Myocyte (in vitro differentiated cells): ENCODE measurements around the gene ZPR1. TPM values are rescaled to one million over a fixed set of nuclear protein-coding genes. Genes with fewer than 3 reads are reported as not detected.
A peak's percentile ranks its signal among the peaks of the same experiment; 100 is the strongest.

ENCODE experiments used
- DNase-seq: peaks from one replicate; pipeline ENCODE4 v3.0.0-alpha.2; 2012; ENCODE audit warnings: low read depth
- total RNA-seq: library from RNA; depleted of rRNA; stranded (reverse); fragments of >200 nt; gene quantifications from 2 replicates; pipeline ENCODE4 v1.2.3, GENCODE V29; 2014

The ZPR1 gene
- total RNA-seq, 1 donor from 2014 or later = 83.5 TPM

DNA sequence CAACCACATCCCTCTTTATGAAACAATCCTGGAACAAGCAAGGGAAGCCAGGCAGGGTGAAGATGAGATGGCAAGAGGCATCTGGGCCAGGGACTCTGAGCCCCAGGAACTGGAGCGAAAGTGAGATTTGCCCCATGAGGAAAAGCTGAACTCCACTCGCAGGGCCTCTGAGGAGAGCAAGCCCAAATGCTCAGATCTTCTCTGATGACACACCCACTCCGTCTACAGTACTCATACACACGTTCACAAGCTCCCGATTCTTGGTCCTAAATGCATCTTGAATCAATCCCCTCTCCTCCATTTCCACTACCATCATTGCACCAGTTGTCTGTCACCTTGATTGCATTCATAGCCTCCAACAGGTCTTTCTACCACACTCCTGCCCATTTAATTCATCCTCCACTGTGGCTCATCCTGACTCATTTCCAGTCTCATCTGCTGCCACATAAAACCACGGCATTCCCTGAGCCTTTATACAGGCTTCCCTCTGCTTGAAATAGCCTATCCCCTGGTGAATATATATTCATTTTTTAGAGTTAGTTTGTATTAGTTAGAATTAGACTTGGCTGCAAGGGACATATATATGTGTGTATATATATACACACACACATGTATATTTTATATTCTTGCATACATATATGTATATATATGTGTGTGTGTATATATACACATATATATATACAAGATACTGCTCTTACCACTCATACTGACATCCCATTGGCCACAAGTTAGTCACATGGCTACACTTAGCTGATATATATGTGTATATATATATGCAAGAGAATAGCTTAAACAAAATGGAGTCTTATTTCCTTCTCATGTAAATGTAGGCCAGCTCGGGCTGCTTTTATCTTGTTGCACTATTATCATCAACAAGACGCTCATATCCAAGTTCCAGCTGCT is 5.3 kb upstream of the ZPR1 start:
- DNase-seq = peak; percentile 86

GRCh38 chr11:116792144-116792868 is 4.5 kb upstream of the ZPR1 start:
- no peak for DNase-seq

- no peak for DNase-seq
These were observed 4.0 kb upstream of the ZPR1 start, which contains the start of gene APOA5 for GRCh38 chr11:116791813-116792143. Gene APOA5 (minus strand): TSS chr11:116791879. CDS start chr11:116791860, 19 bp downstream.

GRCh38 chr11:116791002-116791812 is 3.4 kb upstream of the ZPR1 start:
- DNase-seq = peak; percentile 78

DNA sequence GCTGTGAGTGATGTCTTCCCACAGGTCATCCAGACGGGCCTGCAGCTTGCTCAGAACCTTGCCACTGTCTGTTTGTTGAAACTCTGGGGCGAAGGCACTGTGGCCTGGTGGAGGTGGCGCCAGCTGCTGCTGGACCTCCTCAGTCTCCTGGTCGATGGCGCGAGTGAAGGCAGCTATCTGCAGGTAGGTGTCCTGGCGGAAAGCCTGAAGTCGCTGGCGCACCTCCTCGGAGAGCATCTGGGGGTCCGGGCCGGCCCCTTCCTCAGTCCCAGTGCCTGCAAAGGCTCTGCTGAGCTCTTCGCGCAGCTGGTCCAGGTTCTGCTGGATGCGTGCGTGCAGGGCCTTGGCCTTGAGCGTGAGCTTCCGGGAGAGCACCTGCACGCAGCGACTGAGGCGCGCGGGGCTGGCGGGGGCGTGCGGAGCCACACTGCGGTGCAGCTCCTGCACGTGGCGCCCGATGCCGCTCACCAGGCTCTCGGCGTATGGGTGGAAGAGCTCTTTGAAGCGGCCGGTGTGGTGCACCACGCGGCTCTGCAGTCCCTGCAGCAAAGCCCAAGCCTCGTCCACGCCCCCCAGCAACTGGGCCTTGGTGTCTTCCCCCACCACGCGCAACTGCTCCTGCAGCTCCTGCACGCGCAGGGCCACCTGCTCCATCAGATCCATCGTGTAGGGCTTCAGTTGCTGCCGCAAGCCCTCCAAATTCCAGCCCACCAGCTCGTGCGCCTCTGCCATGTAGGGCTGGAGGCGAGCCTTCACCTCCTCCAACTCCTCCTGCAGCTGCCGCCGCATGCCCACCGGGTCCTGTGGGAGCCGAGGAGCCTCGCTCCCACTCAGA is 2.6 kb upstream of the ZPR1 start:
- no peak for DNase-seq

GRCh38 chr11:116788975-116789374 is 1.2 kb upstream of the ZPR1 start:
- DNase-seq = no peak

DNA sequence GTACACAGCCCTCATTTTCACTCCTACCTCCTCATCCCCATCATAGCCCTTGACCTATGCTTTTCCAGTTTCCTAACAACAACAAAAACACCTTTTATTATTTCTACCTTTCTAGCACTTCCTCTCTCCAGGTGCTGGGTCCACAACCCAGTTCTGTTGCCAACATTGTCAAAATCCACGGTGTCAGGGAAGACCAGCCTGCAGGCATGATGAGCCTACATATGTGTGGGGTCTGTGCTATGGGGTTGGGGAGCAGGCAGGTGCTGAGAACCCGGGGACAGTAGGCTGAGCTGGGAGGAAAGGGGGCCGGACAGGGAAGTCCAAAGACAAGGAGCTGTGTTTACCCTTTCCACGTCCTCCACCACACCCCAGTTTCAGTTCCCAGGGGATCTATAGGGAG is 711 bp upstream of the ZPR1 start:
- DNase-seq = no peak

GRCh38 chr11:116787436-116787785 is 412 bp downstream of the ZPR1 start:
- no peak for DNase-seq

GRCh38 chr11:116786966-116787365 is 857 bp downstream of the ZPR1 start:
- peak; percentile 79 for DNase-seq

- peak; percentile 51 for DNase-seq
These were observed 1.5 kb downstream of the ZPR1 start for GRCh38 chr11:116786326-116786725.

GRCh38 chr11:116782728-116783127 is 5.1 kb downstream of the ZPR1 start:
- peak; percentile 30 for DNase-seq

GRCh38 chr11:116778556-116778955 is 9.3 kb downstream of the ZPR1 start:
- DNase-seq = no peak

- DNase-seq = no peak
These were observed 10.8 kb downstream of the ZPR1 start for GRCh38 chr11:116777056-116777455.

- no peak for DNase-seq
These were observed 11.3 kb downstream of the ZPR1 start for GRCh38 chr11:116776522-116776984.

GRCh38 chr11:116775975-116776374 is 11.8 kb downstream of the ZPR1 start:
- no peak for DNase-seq

- no peak for DNase-seq
These were observed 13.2 kb downstream of the ZPR1 start for GRCh38 chr11:116774661-116775060.

DNA sequence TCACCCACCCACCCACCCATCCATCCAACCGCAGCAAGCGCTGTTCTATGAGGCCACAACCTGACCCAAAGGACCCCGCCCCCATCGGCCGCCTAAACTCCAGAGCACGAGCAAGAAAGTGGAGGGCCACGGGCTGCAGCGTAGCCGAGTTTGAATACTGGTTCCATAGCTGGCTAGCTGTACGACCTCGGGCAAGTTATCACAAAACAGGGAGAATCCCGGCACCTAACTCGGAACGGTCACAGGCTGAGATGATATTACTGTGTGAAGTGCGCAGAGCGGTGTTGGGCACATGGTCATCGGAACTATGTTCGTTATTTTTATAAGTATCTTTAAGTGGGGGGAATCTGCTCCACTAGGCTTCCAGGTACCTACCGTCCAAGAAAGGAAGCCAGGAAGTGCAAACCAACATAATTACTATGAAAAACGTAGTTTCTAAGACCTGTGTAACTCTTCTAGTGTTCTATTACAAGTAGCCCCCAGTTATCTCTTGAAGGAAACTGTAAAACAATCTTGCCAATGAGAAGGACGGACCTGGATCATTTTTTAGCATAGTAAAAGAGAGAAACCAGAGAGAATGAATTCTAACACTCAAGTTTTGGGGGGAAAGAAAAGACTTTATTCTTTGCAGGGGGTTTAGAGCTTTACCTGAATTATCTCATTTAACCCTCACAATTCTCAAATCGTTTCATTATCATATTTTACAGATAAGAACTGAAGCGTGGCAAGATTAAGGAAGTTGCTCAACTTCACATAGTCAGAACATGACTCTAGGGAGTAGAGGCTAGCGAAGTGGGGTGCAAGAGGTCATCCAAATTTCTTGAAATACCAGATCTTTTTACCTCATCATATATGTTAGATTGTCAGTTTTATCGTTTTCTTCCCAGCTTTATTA is 14.4 kb downstream of the ZPR1 start:
- no peak for DNase-seq

DNA sequence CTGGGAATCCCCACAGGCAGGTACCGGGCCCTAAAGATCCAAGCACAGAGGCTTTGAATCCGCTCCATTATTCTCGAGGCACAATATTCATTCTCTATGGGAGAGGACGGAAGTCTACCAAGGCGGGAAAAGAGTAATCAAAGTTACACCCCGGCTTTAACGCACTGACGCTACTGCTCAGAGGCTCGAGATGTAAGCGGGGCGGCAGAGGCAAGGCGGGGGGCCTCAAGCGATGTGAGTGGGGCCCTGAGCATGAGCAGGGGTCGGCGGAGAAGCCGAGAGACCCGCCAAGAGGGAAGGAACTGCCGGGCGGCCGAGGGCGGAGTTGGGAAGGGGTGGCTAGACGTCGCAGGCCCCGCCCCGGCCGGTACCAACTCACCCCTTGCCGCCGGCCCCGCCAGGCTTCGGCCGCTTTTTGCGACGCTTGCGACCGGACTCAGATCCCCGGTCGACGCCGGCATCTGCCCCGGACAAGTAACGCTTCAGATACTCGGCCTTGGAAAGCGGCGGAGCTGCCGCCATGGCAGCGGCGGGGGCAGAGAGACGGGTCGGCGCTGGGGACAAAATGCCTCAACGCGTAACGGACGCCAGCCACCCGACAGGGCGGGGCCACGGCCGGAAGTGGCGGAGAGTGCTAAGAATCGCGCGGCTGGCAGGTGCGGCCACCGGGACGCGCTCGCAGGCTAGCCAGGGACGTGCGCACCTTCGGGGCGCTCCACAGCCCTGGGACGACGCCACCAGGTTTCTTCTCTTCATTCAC is 15.2 kb downstream of the ZPR1 start, which contains the start of gene BUD13:
Gene BUD13, minus strand, starts transcription at position 545 of the 760 bp plus-strand sequence. Its CDS starts 23 bp downstream, at position 522.
- DNase-seq = peak; percentile 89

GRCh38 chr11:116771935-116772334 is 15.9 kb downstream of the ZPR1 start:
- DNase-seq = no peak
